BE2C (cell line): ENCODE results near the gene GRIN2A.

Experiments
- DNase-seq: peaks from one replicate; pipeline ENCODE4 v3.0.0-alpha.2; 2020
- H3K27me3 ChIP-seq: fragments of 250-450 bp; sonication (Bioruptor Pico); 2 replicates; pipeline ENCODE4 v1.5.1; 2020; ENCODE audit warnings: mild to moderate bottlenecking
- H3K36me3 ChIP-seq: fragments of 250-450 bp; sonication (Bioruptor Pico); 2 replicates; pipeline ENCODE4 v1.5.1; 2020; ENCODE audit warnings: mild to moderate bottlenecking
- H3K4me1 ChIP-seq: fragments of 250-450 bp; sonication (Bioruptor Pico); 2 replicates; pipeline ENCODE4 v1.5.1; 2020
- H3K4me3 ChIP-seq: 2 replicates; pipeline ENCODE4 v1.5.1; 2011; ENCODE audit warnings: low read depth, low read length
- H3K9me3 ChIP-seq: fragments of 250-450 bp; sonication (Bioruptor Pico); 2 replicates; pipeline ENCODE4 v1.5.1; 2020
- TF ChIP-seq, protein P1 (sequence below): IDR thresholded peaks from 2 replicates; pipeline ENCODE4 v1.5.1; 2012; ENCODE audit warnings: mild to moderate bottlenecking, low read depth, low read length

GRIN2A gene

GRCh38 chr16:10113248-10113647 is 69.0 kb downstream of the GRIN2A start:
- Histone ChIP-seq H3K9me3 (no peaks in the 10 kb centered on the region), H3K4me1 (no peaks in the 10 kb centered on the region), H3K36me3 (no peaks in the 10 kb centered on the region), H3K4me3 (no peak overlapping the region), H3K27me3 (no peaks in the 10 kb centered on the region)
- DNase-seq: no peak
- TF ChIP-seq, protein P1, sequence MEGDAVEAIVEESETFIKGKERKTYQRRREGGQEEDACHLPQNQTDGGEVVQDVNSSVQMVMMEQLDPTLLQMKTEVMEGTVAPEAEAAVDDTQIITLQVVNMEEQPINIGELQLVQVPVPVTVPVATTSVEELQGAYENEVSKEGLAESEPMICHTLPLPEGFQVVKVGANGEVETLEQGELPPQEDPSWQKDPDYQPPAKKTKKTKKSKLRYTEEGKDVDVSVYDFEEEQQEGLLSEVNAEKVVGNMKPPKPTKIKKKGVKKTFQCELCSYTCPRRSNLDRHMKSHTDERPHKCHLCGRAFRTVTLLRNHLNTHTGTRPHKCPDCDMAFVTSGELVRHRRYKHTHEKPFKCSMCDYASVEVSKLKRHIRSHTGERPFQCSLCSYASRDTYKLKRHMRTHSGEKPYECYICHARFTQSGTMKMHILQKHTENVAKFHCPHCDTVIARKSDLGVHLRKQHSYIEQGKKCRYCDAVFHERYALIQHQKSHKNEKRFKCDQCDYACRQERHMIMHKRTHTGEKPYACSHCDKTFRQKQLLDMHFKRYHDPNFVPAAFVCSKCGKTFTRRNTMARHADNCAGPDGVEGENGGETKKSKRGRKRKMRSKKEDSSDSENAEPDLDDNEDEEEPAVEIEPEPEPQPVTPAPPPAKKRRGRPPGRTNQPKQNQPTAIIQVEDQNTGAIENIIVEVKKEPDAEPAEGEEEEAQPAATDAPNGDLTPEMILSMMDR: no peak

DNA sequence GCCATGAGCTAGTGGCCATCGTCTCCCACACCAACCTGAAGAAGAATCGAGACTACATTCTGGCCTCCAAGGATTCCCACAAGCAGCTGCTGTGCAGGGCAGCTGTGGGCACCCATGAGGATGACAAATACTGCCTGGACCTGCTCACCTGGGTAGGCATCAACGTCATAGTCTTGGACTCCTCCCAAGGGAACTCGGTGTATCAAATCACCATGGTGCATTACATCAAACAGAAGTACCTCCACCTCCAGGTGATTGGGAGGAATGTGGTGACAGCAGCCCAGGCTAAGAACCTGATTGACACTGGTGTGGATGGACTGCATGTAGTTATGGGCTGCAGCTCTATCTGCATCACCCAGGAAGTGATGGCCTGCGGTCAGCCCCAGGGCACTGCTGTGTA is 70.2 kb downstream of the GRIN2A start:
- no peak for DNase-seq
- no peaks in the 10 kb centered on the region for H3K27me3 ChIP-seq
- no peaks in the 10 kb centered on the region for H3K4me1 ChIP-seq
- TF ChIP-seq, protein P1: no peak
- H3K4me3 ChIP-seq: no peak overlapping the region
- H3K36me3 ChIP-seq: no peaks in the 10 kb centered on the region
- H3K9me3 ChIP-seq: no peaks in the 10 kb centered on the region

DNA sequence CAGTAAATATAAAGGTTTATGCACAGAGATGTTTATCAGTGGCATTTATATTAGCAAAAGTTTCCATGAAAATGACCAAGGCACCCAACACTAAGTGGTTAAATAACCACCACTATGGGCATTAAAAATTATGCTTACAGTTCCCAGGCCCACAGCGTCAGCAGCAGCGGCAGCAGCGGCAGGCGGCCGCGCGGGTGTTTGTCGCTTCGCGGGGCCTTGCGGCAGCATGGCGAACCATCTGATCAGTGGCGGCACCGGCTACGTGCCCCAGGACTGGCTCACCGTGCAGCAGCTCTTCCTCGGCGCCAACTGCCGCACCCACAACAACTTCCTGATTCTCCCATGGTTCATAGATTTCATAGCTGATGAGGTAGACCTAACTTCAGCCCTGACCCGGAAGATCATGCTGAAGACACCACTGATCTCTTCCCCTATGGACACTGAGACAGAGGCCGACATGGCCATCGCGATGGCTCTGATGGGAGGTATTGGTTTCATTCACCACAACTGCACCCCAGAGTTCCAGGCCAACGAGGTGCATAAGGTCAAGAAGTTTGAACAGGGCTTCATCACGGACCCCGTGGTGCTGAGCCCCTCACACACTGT is 71.0 kb downstream of the GRIN2A start:
- no peak overlapping the region for H3K4me3 ChIP-seq
- DNase-seq: no peak
- H3K4me1 ChIP-seq: no peaks in the 10 kb centered on the region
- H3K36me3 ChIP-seq: no peaks in the 10 kb centered on the region
- no peaks in the 10 kb centered on the region for H3K9me3 ChIP-seq
- H3K27me3 ChIP-seq: no peaks in the 10 kb centered on the region
- TF ChIP-seq, protein P1: no peak

DNA sequence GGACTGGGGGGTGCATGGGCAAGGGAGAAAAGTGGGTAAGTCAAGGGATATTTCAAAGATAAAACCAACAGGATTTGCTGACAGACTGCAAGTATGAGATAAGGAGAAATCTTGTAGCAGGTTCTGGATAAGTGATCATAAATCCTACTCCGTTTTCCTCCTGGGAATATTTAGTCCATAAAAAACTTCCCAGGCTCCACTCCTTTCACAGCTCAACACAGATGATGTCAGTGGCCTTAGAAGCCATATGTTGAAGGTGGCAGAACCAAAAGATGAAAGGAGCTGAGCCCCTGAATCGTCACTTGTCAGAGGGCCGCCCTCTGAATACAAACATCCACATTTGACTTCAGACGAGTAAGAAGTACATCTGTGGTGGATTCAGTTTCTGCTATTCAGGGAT is 71.7 kb downstream of the GRIN2A start:
- no peaks in the 10 kb centered on the region for H3K36me3 ChIP-seq
- H3K4me1 ChIP-seq: no peaks in the 10 kb centered on the region
- no peak overlapping the region for H3K4me3 ChIP-seq
- TF ChIP-seq, protein P1: no peak
- DNase-seq: no peak
- no peaks in the 10 kb centered on the region for H3K9me3 ChIP-seq
- H3K27me3 ChIP-seq: no peaks in the 10 kb centered on the region

GRCh38 chr16:10107081-10107480 is 75.1 kb downstream of the GRIN2A start:
- H3K9me3 ChIP-seq: no peaks in the 10 kb centered on the region
- no peak for DNase-seq
- H3K4me1 ChIP-seq: no peaks in the 10 kb centered on the region
- no peak overlapping the region for H3K4me3 ChIP-seq
- no peaks in the 10 kb centered on the region for H3K36me3 ChIP-seq
- H3K27me3 ChIP-seq: no peaks in the 10 kb centered on the region
- TF ChIP-seq, protein P1: no peak

DNA sequence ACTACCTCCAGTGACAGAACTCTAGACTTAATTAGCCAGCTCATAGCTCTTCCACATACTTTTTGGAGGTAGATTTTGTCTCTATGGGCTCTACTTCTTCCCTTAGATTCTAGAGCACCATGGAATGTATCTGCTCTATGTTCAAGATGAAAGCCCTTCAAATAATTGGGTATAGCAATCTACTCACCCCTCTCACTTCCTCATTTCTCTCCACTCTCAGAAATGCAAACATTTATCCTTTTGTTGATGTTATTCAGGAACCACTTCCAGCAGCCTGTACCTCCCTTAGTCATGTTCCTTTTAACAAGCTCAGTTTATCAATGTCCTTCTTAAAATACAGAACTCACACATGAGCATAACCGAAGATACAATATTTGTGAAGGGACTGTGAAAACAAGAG is 78.5 kb downstream of the GRIN2A start:
- TF ChIP-seq, protein P1: no peak
- no peak for DNase-seq

More for the DNA sequence above, 78.5 kb downstream of the GRIN2A start:
- H3K4me1 ChIP-seq: no peaks in the 10 kb centered on the region
- H3K27me3 ChIP-seq: no peaks in the 10 kb centered on the region
- H3K9me3 ChIP-seq: no peaks in the 10 kb centered on the region
- no peak overlapping the region for H3K4me3 ChIP-seq
- H3K36me3 ChIP-seq: no peaks in the 10 kb centered on the region
